Stimulated activated CD8-positive, alpha-beta memory T cell treated with anti-CD3 and anti-CD28 coated beads, Interleukin-12 subunit alpha, Interleukin-12 subunit beta, amount 100 ng/mL, for 24 hours (primary cell): Measurements from ENCODE around the gene TYW3.
"Not testable (repeated sequence)": the region's sequence is repeated elsewhere in the genome, so short reads cannot be mapped to it uniquely, and the experiment has no call there.

Source experiments
- DNase-seq: peaks from one replicate; pipeline ENCODE4 v3.0.0-alpha.2; 2020; ENCODE audit errors: extremely low read depth

The TYW3 gene

DNA sequence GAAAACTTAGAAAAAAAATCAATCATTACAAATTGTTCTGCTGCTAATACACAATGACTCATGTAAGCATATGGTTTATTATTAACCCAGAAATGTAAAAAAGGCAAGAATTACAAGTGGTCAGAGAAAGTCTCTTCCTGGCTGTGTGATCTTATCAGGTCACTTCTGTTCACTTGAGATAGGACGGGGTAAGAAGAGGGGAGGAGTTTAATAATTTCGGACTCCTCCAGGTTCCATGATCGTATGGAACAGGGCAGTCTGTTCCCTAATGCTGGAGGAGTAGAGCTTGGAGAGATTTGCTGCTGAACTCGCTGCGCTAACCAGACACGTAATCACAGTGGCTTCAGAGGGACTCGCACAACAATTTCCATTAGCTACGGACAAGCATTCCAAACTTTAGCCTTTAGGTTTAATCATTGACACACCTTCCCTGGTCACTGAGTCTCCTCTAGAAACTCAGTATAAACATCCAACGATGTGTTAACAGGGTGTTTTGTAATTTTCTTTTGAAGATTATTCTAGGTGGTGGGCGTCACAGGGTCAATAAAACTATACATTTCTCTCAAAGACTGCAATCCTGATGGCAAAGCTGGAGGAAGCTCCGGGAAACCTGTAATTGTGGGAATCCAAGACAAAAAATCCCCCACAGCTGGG lies 1.4 kb upstream of the TYW3 start:
- DNase-seq = no peak

- DNase-seq = not testable (repeated sequence)
Measured at GRCh38 chr1:74732071-74732946, 643 bp upstream of the TYW3 start.

DNA sequence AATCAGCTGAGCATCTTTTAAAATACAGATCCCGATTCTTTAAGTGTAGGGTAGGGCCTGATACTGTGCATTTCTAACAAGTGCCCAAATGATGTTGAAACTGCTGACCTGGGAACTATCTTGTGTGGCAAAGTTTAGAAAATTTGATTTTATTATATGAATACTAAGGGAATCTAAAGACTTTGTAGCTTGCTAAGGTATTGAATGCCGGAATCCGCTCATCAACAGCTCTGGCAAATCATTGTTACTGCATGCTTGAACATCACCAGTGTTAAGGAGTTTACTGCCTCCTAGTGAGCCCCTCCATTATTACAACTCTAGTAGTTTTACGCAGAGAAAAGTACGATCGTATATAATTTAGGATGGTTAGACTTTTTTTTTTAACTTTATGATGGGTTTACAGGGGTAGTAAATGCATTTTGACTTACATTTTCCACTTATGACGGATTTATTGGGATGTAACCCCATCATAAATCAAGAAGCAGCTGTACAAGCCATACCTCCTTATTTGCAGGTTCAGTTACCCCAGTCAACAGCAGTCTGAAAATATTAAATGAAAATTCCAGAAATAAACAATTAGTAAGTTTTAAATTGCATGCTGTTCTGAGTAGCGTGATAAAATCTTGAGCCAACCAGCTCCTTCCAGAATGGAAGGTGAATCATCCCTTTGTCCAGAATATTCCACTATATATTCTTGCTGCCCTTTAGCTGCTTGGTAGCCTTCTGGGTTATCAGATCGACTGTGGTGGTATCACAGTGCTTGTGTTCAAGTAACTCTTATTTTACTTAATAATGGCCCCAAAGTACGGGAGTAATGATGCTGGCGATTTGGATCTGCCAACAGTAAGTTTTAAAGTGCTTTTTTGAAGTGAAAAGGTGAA lies 892 bp downstream of the TYW3 start:
- DNase-seq = no peak

DNA sequence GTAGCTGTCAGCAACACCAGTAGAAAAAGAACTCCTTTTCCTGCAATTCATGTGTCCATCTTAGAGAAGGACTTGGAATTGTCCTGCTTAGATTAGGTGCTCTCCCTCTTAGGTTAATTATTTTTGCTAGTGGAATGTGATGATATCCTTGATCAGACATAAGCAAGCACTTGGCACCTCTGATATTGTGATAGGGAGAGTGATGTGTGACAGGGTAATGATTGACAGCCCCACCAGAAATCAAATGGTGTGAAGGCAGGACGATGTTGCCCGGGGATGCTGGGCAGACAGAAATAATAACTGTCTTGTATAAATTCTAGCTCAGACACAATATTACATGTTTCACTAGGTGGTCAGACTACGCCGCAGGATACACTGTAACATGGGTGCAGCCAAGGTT lies 4.4 kb downstream of the TYW3 start:
- DNase-seq = no peak

GRCh38 chr1:74740307-74740980 lies 7.5 kb downstream of the TYW3 start:
- DNase-seq = not testable (repeated sequence)

DNA sequence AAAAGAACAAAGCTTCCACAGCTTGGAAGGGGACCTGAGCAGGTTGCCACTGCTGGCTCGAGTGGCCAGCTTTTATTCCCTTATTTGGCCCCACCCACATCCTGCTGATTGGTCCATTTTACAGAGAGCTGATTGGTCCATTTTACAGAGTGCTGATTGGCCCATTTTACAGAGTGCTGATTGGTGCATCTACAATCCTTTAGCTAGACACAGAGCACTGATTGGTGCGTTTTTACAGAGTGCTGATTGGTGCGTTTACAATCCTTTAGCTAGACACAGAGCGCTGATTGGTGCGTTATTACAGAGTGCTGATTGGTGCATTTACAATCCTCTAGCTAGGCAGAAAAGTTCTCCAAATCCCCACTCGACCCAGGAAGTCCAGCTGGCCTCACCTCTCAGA lies 12.3 kb downstream of the TYW3 start:
- not testable (repeated sequence) for DNase-seq

DNA sequence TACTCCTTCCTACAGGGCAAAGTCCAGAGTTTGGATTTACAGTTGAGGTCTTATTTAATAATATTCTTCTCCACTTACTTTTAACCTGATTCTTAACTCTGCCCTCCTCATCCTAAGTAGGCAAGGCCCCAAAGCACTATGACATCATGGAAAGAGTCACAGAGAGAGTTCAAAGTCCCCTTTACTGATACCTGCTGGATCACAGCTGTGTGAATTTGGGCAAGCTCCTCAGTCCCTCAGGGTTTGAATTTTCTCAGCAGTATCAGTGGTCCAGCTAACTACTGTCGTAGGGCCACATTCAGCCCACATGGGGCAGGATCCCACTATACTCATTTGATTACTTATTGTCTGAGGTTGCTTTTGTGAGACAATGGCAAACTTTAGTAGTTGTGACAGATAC lies 16.0 kb downstream of the TYW3 start:
- DNase-seq = no peak

DNA sequence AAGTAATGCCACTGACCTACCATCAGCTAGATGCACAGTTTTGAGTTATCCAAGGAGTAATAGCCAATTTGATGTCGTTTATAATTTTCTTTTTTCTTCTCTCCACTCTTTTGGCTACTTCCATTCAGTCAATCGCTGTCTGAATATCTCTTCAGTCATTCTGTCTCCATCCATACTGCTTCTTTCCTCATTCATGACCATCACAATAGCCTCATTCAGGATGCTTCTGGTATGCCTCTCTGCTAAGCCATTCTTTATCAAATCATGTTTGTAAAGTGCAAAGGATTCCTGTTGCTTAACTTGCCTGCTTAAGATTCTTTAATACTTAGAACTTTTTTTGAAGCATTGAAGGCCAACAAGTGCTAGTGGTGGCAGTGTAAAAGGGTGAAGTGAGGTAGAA lies 20.2 kb downstream of the TYW3 start:
- no peak for DNase-seq

GRCh38 chr1:74755475-74755874 lies 22.5 kb downstream of the TYW3 start:
- DNase-seq = no peak

DNA sequence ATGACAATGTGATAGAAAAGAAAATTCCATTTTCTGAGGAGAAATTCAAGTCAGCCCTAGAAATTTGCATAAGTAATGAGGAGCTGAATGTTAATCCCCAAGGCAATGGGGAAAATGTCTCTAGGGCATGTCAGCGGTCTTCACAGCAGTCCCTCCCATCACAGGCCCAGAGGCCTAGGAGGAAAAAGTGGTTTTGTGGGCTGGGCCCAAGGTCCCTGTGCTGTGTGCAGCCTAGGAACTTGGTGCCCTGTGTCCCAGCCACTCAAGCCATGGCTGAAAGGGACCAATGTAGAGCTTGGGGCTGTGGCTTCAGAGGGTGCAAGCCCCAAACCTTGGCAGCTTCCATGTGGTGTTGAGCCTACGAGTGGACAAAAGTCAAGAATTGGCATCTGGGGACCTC lies 23.7 kb downstream of the TYW3 start:
- DNase-seq = not testable (repeated sequence)

- DNase-seq = no peak
Measured at GRCh38 chr1:74763807-74764206, 30.9 kb downstream of the TYW3 start.

DNA sequence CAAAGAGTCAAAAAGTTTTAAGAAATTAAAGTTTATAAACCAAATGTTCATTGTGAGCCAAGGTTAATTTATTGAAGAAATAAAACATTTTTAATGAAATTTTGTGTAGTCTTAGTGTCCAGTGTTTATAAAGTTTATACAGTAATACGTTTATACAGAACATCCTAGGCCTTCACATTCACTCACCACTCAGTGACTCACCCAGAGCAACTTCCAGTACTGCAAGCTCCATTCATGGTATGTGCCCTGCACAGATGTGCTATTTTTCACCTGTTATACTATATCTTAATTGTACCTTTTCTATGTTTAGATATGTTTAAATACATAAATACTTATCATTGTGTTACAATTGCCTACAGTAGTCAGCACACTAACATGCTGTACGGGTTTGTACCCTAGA lies 33.6 kb downstream of the TYW3 start:
- DNase-seq = no peak

DNA sequence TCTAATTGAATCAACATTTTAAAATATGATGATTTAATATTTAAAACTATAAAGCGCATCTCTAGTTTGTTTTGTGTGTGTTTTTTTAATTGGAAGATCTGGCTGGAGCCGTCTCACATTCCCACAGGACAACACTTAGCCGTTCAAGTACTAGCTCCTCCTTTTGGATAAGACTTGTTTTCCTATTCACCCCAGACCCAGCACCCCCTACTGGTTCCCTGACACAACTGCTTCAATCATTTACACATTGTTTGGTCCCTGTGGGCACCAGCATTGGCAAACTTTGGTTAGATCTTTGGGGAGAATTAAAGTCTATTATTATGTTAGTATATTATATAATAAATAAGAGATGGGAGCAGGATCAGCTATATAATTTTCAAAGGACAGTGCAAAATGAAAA lies 34.5 kb downstream of the TYW3 start:
- DNase-seq = no peak

DNA sequence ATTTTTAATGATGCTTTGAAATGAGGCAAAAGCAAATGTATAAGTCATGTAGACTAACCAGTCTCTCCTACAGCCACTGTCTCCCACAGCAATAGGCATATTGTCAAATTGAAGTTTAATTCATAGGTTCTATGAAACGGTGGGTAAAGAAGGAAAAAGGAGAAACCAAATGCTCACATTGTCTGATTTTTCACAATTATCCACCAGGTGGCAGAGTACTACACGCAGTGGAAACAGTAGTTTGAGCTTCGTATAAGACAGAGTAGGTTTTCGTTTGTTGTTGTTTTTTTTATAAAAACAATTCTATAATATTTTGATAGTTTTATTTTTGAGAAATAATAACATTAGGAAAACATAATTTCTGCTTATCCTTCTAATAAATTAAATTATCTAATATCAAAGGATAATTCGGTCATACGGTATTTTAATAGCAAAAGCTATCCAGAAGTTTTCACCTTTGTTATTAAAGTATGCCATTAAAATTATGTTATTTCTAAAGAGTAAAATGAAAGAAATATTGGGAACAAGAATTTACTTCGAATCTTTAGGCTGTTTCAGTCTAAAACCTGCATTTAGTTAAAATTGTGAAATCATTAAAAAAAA lies 39.1 kb downstream of the TYW3 start:
- DNase-seq = no peak

- no peak for DNase-seq
Measured at GRCh38 chr1:74772945-74773344, 40.0 kb downstream of the TYW3 start.

DNA sequence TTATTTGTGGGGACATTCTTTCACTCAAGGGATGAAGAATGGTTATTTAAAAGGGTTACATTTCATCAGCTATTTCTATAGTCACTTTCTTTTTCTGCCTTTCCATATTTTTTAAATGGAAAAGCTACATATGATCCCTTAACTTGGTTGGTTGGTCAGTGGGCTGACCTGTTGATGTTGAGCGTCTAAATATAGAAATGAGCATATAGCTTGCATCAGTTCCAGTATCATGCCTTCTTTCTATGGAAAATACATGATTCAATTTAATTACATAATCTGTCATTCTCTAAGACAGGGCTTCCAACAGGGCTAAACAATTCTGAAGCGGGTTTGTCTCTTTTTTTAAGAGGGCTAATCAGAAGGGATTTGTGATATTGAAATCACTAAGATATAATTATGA lies 40.6 kb downstream of the TYW3 start:
- no peak for DNase-seq

DNA sequence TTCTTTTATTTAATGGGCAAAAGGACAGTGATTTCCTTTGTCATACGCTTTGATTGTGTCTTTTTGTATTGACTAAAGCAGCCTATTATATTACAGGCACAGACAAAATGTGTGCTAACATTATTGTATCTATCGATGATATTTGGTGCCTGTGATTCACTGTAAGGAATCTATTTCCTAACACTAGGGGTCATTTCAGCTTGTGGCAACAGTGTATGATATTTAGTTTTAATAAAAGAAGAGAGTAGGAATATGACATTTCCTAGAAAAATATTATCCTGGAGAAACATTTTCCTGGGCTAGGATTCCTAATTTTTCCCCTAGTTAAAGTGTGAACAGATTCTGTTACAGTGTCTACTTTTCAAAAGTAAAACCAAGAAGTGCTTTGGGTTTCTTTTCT lies 42.8 kb downstream of the TYW3 start:
- no peak for DNase-seq

- no peak for DNase-seq
Measured at GRCh38 chr1:74777525-74777924, 44.6 kb downstream of the TYW3 start.

DNA sequence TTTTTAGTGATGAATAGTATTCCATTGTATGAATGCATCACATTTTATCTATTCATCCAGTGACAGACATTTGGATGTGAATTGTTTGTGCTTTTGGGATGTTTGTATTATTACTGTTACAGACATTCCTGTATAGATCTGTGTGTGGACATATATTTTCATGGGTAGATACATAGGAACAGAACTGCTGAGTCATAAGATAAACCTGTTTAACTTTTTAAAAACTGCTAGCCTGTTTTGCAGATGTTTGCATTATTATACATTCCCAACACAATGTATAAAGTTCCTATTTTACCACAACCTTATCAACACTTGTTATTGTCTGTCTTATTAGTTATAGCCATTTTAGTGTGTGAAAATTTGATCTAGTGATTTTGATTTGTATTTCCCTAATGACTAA lies 46.8 kb downstream of the TYW3 start:
- no peak for DNase-seq

- DNase-seq = no peak
Measured at GRCh38 chr1:74780594-74780993, 47.6 kb downstream of the TYW3 start.

GRCh38 chr1:74785944-74786343 lies 53.0 kb downstream of the TYW3 start:
- DNase-seq = no peak
